Superior temporal gyrus (tissue), 1 donor: Measurements from ENCODE around the gene TARBP1.

Source experiments
- DNase-seq: peaks from one replicate; pipeline ENCODE4 v3.0.0-alpha.2; 2016; ENCODE audit errors: extremely low spot score

TARBP1 gene

DNA sequence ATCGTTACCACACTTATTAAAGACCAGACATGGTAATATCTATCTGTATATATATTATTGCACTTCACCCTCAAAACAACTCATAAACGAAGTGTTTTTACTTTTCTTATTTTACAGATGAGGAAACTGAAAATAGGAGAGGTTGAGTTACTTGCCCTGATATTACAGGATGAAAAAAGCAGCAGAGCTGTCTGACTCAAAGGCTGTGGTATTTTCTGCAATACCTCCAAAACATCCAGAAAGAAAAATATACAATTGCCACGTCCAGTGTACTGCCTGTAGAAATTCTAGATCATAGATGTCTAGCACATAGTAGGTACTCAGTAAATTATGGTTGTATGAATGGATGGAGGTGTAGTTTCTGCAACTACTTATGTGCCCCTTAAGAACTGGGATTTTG lies 5.2 kb upstream of the TARBP1 start:
- DNase-seq: no peak

DNA sequence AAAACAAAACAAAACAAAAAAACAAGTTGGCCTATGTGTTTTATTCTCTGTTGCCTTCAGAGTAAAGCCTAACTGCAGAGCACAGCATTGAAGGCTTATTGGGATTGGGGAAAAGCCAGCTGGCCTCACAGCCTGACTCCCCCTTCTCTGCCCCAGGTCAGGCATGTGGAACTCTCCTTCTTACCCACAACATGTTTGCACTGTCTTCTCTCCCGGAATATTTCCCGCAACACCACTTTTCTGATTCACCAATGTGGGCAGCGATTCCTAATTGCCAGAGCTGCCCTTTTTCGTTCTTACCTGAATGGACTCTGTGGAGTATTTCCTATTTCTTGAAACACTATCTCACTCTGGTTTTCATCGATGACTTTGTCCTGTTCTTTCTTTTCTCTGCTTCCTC lies 2.8 kb upstream of the TARBP1 start:
- DNase-seq: no peak

DNA sequence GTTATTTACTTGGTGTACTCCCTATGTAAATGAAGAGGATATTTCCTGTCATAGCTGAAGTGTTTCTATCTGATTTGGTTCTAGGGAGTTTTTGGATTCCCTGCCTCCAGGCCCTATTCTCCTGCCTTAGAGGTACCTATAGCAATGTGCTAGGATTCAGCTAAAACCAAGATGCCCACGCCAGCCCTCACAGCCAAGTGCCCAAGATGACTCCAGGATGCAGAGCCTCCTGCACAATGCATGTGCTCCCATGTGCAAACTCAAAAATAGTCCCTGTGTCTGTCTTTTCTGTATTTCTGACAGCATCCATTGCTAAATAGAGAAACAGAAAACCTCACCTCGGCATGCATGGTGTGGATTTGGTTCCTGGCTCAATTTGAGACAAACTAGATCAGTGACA lies 887 bp upstream of the TARBP1 start:
- DNase-seq: no peak

DNA sequence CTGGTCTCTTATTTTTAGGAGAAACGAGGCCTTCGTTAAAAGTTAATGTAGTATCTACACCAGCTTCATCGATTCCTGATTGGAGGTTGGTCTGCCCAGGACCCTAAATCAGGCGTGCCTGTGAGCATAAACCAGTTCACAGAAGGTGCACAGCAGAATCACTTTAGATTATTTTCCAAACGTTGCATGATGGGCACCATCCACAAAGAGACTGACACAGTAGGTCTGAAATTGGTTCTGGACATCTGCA lies 256 bp upstream of the TARBP1 start:
- DNase-seq: no peak

DNA sequence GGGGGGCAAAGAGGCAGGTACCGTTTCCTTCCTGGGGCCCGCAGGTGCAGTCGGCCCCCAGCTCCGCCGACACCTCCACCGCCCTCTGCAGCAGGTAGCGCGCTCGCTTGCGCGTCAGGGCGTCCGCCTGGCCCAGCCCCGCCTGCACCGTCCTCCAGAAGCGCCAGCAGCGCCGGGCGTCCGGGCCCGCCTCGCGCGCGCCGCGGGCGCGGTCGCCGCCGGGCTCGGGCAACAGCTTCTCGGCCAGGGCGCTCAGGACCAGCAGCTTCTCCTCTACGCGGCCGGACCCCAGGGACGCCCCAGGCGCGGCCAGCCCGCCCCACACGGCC lies 863 bp downstream of the TARBP1 start:
- DNase-seq: no peak

DNA sequence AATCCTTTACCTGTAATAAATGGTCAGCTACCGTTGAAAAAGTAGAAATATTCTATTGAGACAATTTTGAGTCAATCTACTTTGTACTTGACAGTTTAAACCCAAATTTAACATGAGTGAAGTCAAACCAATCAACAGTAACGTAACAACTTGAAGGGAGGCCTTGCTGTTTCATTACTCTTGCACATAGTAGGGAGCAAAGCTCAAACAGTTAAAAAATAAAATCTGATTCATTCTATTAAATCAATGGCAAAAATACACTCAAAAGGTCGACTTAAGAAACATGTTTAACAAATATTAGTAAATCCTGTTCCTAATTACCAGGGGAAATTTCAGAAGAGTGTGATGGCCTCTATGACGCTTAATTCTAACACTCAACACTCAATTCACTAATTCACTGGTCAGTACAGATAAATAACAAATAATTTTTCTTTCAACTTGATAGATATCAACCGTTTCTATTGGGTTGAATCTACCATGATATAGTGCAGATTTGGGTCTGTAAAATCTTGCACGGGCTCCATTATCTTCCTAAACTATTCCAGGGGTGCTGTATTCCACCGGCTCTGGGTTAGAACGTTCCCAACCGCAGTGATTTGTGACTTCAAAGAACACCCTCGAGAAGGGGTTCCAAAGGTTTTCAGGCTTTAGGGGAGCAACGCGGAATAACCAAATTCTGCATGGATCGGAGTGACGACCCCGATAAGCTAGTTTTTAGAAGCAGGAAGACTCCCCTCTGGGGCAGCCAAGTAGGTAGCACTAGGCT lies 1.4 kb downstream of the TARBP1 start:
- DNase-seq: no peak

DNA sequence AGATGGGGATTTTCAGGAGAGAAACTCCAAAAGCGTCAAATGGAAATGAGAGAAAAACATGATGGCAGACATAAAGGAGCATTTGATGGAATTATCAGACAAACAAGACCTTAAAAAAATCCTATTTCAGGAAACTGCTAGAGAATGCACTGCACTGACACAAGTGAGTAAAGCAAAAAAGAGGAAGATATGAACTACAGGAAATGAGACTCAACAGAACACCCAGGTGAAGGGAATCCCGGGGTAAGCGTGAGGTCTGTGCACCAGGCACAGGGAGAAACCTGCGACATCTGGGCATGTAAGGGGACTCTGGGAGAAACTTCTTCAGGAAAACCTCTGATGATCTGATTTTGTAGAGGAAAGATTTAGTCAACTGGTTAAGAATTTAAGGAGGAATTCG lies 2.8 kb downstream of the TARBP1 start:
- DNase-seq: no peak

DNA sequence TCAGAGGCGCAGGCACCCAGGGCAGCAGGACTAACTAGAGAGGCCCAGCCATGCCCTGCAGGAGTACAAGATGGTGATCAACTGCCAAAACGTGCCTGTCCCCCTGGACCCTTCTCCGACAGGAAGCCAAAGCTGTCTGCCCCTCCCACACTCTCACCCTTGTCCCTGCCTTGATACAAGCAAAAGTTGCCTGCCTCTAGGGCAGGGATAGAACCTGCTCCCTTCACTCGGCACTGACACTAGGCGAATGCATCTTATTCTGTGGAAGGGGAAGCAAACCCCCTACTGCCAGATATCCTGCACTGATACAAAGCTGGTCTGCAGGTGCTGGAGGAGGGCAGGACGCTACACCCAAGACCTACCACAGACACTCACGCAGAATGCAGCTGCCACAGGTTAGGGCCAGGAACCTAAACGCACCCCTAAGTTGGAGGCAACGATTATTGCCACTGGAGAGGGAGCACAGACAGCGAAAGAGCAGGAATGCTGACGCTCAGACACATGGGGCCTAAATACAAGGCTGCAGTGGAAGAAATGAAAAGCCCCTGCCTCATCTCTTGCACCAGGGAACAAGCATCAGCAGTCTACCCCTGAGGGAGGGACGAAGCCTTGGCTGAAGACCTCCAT lies 3.7 kb downstream of the TARBP1 start:
- no peak for DNase-seq

DNA sequence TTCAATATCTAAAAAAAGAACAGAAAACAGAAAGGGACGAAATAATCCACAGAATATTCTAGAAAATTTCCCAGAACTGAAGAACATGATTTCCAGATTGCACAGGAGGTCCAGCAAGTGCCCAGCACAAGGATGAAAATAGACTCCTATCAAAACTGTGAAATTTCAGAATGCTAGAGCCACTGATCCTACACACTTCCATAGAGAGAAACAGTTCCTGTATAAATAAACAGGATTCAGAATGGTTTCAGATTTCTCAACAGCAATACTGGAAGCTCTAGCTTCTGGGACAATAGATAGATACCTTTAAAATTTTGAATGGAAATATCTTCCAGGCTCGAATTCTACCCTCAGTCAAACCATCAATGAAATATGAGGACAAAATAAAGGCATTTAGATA lies 4.6 kb downstream of the TARBP1 start:
- DNase-seq: no peak

DNA sequence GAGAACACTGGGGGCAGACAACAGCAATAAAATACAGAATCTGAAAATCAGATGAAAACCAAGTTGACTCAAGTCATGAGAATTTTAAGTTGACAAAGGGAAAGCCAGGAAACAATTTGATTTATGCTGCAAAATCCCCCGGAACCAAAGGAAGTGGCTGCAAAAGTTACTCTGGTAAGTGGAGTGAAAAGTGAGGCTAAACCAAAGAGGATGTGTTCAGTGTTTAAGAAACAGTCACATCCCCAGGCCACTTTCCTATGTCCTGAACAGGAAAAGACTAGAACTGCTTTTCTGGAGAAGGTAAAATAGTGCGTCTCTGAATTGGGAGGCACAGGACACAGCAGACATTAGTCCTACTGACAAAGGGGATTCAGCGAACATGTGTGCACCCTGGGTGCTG lies 5.9 kb downstream of the TARBP1 start:
- no peak for DNase-seq

DNA sequence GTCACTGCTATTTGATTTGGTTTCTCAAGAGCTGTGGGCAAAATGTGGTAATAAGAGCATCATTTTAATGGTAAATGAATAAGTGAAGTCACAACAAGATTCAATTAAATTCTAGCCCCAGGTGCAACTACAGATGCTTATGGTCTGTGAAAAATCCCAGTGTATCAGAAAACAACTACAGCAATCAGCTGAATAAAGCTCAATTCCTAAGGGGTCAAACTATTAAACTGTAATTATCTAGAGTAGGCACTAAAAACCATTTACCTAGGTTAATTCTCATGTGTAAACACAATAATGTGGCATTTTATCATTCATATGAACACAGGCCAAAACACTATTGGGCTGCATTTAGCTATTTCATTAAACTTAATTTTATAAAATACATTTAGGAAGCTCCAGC lies 9.6 kb downstream of the TARBP1 start:
- DNase-seq: no peak

DNA sequence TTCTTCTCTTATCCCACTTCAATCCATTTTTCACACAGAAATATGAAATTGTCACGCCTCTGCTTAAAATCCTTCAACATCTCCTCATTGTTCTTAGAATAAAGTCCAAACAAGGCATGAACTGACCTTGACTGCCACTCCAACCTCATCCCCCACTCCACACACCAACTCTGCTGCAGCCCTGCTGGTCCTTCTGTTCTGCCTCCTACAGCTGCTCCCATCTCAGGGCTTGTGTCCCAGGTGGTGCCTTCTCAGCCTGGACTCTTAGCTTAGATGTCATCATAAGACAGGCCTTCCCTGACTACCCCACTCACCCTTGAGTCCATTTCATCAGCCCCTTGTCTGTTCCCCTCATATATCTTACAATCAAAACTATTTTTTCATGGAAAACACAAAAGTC lies 10.4 kb downstream of the TARBP1 start:
- no peak for DNase-seq

DNA sequence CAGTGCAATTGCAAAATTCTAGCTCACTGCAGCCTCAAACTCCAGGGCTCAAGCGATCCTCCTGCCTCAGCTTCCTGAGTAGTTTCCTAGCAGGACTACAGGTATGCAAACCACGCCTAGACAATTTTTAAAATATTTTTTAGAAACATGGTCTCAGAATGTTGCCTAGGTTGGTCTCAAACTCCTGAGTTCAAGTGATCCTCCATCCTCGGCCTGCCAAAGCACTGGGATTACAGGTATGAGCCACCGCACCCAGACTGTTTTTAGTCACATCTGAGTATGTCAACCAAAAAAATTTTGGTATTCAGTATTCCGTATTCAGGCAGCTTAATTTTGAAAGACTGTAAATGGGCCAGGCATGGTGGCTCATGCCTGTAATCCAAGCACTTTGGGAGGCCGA lies 11.2 kb downstream of the TARBP1 start:
- no peak for DNase-seq

DNA sequence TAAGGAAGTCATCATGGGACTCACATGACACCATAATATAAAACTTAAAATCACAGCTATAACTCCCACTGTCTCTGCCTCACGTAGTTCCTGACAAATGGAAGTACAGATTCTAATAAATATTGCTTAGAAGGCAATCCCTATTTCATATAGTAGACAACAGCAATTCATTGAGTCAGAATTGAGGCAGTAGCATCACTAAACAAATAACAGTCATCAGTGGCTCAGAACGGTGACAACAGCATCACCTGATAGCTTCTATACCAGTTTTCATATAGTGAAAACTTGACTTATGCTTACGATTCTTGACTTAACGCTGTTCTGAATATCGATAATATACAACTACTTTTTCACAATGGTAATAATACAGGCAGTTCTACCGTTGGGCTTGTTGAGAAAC lies 12.0 kb downstream of the TARBP1 start:
- no peak for DNase-seq

DNA sequence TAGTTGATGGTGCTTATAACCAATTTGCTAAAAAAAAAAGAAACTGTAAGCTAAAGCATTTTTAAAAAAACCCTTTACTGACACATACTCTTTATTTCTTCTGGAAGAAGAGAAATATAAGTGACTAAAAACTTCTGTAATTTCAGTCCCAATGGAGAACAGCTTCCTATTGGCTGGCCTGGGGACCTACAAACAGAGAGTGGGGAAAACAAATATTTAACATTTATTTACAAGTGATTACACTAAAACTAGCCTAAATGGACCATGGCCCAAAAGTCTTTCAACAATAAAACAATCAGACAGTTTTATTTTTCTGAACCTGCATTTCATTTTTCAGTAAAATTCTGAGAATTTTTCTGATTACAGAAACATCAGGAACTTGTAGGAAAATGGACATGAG lies 15.2 kb downstream of the TARBP1 start:
- no peak for DNase-seq

DNA sequence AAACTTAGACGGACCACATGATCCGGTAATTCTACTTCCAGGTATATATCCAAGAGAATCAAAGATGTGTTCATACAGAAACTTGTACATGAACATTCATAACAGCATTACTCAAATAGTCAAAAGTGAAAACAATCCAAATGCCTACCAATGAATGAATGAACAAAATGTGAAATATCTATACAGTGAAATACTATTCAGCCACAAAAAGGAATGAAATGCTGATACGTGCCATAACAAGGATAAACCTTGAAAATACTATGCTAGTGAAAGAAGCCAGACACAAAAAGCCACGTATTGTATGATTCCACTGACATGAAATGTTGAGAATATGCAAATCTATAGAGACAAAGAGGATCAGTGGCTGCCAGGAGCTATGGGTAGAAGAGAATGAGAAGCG lies 18.3 kb downstream of the TARBP1 start:
- no peak for DNase-seq

DNA sequence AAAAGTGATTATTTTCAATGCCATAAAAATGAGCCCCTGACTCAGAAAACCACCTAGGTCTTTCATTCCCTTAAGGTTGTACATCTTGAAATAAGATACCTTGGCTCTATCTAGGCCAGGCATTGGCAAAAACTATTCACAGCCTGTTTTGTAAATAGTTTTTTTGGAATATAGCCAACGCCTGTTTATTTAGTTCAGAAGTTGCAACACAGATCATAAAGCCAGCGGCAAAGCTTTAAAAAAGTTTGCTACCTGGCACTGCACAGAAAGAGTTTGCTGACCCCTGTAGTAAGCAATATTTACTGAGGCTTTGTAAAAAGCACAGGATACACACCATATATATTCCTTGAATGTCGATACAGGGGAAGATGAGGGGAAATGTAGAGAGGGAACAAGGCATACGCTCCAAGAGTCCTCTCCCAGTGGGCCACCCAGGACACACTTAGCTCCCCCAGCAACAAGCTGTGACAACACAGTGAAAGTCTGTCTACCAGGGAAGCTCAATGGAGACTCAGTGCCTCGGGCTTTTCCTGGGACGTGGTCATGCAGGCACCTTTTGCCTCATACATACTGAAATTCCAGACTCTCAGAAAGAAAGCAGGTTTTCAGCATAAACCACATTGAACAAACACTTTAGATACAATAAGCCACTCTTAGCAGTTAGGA lies 20.5 kb downstream of the TARBP1 start:
- DNase-seq: no peak

DNA sequence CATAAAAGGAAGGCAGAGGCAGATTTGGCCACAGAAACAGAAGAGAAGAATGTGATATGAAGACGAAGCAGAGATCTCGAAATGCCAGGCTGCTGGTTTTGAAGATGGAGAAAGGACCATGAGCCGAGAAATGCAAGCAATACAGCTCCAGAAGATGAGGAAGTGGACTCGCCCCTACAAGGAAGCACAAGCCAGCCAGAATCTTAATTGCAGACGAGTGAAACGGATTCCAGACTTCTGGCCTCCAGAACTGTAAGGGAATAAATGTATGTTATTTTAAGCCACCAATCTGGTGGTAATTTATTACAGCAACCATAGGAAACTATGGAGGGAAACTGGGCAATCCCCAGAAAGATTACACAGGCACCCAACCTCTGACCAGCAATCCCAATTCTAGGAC lies 24.1 kb downstream of the TARBP1 start:
- DNase-seq: no peak

DNA sequence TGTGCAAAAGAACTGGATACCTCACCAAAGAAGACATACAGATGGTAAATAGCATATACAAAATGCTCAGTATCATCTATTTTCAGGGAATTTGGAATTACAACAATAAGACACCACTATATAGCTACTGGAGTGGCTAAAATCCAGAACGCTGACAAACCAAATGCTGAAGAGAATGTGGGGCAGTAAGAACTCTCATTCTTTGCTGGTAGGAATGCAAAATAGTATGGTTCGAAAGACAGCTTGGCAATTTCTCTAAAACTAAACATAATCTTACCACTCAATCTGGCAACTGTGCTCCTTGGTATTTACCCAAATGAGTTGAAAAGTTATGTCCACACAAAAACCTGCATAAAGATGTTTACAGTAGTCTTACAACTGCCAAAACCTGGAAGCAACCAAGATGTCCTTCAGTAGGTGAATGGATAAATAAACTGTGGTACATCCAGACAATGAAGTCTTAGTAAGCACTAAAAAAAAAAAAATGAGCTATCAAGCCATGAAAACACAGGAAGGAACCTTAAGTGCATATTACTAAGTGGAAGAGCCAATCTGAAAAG lies 26.5 kb downstream of the TARBP1 start:
- no peak for DNase-seq

DNA sequence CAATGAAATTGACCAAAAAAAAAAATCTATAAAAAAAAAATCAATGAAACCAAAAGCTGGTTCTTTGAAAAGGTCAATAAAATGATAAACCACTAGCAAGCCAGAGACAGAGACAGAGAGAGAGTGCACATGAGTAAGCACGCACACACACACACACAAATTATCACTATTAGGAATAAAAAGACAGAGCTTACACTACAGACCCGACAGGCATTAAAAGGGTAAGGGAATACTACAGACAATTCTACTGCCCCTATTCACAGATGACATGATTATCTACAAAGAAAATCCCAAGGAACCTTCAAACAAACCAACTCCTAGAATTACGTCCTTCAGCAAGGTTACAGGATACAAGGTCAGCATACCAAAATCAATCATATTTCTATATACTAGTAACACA lies 38.6 kb downstream of the TARBP1 start:
- no peak for DNase-seq

DNA sequence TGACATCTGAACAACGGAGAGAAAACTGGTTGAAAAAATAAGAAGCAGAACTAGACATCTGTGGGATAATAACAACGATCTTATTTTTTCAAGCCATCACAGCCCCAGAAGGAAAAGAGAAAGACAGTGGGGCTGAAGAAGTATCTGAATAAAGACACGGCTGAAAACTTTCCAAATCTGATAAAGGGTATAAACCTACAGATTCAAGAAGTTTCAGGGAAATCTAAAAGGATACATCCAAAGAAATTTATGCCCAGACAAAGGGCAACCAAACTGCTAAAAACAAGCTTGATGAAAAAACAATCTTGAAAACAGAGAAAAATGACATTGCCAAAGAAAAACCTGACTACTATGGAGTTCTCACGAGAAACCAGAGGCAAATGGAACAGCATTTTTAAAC lies 40.4 kb downstream of the TARBP1 start:
- no peak for DNase-seq

DNA sequence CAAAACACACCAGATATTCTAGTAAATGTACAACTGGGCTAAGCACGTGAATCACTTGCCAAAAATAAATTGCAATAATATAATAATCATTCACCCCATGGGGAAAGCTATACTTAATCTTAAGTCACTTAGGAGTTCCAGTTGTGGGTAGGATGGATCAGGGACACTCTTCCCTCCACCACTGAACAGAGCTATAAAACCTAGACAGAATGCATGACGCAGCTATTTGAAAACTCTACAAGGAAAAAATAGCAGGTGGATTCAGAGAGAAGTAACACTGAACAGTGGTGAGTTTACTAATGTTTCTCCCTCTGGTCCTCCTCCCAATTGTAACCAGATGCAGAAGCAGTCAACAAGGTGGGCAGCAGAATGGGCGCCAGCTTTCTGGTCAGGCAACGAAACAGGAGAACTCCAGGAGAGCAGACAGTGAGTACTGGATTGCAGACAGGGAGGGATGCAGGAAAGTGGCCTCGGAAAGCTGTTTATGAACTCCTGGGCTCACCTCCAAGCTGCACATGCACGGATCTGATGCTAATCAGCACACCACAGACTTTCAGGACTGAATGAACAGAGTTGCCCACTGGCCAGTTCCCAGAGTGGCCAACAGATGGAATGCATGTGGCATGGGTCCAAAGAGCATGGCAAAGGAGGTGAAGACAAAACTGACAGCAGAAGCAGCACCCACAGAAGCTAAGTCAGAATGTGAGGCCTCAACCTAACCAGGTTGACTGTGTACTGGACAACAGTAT lies 41.4 kb downstream of the TARBP1 start:
- DNase-seq: no peak

DNA sequence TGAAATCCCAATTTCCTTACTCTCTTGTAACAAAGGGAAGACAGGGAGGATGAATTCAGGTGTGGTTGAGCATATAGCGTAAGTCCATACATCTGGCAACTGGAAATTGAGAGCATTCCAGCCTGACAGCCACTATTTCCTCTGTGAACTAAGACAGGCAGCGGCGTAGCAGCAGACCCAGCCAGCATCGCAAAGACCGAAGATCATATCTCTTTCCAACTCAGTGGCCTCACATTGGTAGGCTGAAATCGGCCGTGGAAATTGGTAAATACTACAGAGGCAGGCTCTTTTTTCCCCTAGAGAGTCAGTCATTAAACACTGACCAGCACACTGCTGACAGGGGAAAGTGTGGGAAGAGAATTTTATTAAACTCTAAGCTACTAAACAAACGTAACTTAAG lies 43.4 kb downstream of the TARBP1 start:
- no peak for DNase-seq
